NCI-H1092 (cell line): ENCODE results near the gene FHIT.

ENCODE experiments used
- DNase-seq: peaks from one replicate; lab custom pipeline; 2025; lab: John Stamatoyannopoulos, UW

Gene FHIT

GRCh38 chr3:60216462-60217075 lies 1034.7 kb downstream of the FHIT start:
- no peak for DNase-seq

DNA sequence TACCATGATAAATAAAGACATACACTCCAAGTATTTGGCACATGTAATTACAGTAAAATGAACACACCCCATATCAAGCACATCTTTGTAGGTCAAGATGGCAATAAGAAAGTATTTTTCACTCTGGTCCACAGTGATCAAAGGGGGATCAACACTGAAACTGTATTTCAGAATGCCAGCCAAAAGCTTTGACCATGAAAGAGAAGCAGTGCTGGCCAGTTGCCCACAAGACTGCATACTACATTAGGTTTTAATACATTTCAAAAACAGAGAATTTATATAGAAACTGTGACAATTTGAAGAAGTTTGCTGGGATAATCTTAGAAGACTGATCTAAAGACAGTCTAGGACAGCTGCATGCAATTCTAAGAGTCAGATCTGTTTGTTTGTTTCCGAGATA lies 1035.3 kb downstream of the FHIT start:
- no peak for DNase-seq

DNA sequence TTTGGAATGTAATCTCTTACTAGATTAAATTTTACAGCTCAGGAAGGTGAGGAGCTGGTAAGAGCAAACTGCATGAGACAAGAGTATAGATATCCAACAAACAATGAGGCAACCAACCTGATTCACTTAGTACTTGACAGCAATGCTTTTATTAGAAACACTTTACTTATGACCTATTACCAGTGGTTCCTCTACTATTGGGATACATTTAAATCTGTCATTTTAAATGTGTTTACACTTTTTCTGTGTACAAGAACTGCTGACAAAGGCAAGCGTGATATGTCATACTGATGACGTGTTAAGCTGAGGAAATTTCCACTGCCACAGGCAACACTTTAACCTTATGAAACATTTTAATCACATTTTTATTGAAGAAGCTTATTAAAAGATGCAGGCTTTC lies 1043.3 kb downstream of the FHIT start:
- DNase-seq: no peak

DNA sequence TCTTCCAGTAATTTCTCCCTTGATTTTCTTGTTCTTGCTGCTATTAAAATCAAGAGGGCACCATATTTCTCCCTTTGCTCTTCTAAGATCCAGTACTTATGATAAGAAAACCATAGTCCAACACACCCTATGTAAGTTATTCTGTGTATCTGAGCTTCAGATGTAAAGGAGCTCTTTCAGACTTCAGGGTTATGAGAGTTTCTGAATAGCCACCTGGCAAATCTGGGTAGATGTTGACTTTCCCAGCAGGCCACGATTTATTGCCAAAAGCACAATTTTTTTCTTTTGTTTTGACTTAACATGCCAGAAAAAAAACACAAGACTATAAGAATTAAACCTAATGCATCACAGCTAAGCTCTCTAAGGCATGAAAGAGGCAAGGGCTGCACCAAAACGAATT lies 1045.0 kb downstream of the FHIT start:
- no peak for DNase-seq

- no peak for DNase-seq
Observed at GRCh38 chr3:60202052-60202726, 1049.1 kb downstream of the FHIT start.

GRCh38 chr3:60199306-60199705 lies 1051.9 kb downstream of the FHIT start:
- DNase-seq: no peak

- no peak for DNase-seq
Observed at GRCh38 chr3:60198179-60198720, 1053.0 kb downstream of the FHIT start.

DNA sequence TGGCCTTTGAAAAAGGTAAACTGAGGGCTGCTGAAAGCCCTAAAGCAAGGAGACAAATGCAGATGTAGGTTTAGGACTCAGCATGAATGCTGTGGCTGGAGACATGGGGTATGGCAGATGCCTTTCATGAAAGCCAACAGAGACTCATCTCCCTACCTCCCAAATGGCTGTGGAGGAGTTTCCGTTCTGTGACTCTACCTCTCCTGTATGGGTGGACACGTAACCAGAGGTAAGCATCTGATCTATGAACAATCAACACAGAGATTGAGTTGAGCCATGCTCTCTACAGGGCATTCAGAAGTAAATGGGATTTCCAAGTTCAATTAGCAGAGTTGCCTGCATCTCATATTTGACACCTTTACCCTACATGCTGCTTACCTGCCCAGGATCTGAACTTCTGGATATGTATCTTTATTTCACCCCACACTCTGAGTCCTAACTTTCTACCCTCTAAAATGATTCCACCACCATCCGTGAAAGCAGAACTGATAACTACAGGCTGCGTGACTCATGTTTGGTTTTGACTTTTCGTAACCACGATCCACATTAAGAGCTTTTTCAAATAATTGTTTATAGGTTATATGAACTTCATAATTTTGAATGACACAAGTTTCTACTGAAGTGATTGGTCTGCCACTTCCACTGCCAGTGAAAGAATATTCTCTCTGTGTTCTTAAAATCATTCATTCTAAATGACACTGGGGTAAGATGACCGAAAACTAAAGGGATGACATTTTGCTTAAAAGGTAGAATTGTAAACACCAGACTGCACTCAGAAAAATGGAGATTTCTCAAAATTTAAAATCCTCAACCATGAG lies 1058.7 kb downstream of the FHIT start:
- no peak for DNase-seq

GRCh38 chr3:60190073-60190472 lies 1061.2 kb downstream of the FHIT start:
- no peak for DNase-seq

DNA sequence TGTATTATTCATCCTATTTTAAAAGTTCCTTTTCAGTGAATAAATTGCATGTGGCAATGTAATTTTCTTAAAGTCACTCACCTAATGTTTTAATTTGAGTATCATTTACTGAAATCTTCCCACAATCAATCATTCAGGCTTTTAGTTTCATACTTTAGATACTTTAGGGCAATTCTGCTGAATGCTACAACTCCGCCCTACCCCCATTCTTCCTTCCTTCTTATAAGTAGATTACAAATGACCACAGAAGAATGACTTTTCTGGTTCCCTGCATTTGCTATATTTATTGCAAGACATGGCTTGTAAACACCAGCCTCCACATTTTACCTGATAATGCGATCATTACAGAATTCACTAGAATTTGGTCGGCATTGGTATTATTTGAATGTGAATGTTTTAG lies 1061.9 kb downstream of the FHIT start:
- no peak for DNase-seq

- DNase-seq: no peak
Observed at GRCh38 chr3:60188803-60189202, 1062.4 kb downstream of the FHIT start.

DNA sequence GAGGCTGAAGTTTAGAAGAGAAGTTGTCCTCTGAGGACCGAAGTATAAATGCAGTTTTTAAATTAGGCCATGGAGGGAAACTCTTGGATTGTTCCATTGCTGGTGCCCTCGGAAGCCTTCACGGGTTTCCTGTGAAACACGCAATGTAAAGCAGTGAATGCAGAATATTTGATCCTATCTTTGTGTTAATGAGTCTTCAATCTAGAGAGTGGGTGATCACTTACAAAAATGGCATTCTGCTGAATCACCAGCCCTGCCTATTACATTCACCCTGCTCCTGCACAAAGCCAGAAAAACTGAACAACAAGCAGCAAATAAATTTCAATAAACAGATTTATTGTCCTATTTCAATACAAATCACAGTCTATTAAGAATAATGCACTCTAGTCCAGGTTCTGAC lies 1063.9 kb downstream of the FHIT start:
- DNase-seq: no peak

DNA sequence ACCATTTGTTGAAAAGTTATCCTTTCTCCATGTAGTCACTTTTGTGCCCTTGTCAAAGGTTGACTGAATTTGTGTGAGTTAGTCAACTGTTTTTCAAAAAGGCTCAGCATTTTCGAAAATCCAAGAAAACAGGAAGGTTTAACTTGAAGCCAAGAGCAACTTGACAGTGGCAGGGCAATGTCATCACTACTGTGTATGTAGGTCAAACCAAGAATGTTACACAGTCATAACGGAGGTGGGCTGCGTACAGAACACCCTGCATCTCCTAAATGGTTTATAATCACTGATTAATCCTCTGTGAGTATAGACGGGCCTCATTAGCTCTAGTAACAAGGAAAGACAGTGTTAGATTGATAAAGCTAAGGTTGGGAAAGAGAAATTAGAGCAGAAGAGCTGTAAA lies 1064.9 kb downstream of the FHIT start:
- no peak for DNase-seq

- no peak for DNase-seq
Observed at GRCh38 chr3:60185161-60185560, 1066.1 kb downstream of the FHIT start.

DNA sequence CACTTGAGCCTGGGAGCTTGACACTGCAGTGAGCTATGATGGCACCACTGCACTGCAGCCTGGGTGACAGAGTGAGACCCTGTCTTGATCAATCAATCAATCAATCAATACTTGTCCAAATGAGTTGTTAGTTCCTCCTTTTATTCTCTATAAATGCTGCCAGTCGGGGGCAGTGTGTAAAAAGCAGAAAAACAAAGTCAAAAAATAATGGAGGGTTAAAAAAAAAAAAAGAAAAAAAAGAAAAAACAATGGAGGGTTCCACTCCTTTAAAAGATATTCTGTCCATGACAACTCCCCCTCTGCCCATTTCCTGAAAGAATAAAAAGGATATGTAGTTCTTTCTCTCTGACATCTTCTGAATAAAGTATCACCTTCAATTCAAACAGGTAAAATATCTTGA lies 1068.6 kb downstream of the FHIT start:
- no peak for DNase-seq

GRCh38 chr3:60178931-60179653 lies 1072.2 kb downstream of the FHIT start:
- DNase-seq: no peak

DNA sequence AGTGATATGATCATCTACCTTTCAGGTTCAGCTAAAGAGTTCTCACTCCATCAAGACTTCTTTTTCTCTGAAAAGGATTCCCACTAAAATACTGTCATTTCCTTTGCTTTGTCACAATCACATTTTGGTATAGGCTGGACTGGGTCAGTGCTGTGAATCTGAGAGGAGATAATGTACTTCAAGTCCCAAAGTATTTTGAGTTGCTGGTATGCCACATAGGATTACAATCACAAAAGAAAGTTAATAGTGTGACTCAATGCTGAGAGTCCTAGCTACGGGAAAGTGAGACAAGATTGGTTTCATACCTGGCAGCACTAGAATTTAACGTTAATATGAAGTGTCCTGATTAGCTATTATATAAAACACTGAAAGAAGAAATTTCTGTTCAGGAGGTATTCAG lies 1073.5 kb downstream of the FHIT start:
- DNase-seq: no peak

GRCh38 chr3:60176614-60177013 lies 1074.6 kb downstream of the FHIT start:
- DNase-seq: no peak

GRCh38 chr3:60175680-60176079 lies 1075.6 kb downstream of the FHIT start:
- no peak for DNase-seq

GRCh38 chr3:60169755-60170154 lies 1081.5 kb downstream of the FHIT start:
- DNase-seq: no peak

- DNase-seq: no peak
Observed at GRCh38 chr3:60167186-60167585, 1084.1 kb downstream of the FHIT start.
